Sigmoid colon (tissue), 7 donors: Measurements from ENCODE around the gene C11orf58. TPM values are rescaled to one million over a fixed set of nuclear protein-coding genes. Genes with fewer than 3 reads are reported as not detected.
A peak's percentile ranks its signal among the peaks of the same experiment; 100 is the strongest.

Experiments
- DNase-seq: peaks from one replicate; pipeline ENCODE4 v3.0.0-alpha.2; 2019
- H3K27ac ChIP-seq, 4 donors: fragments of 200-600 bp; sonication (generic); one replicate each; pipeline ENCODE4 v1.5.1; 2016 to 2019; ENCODE audit warnings: mild to moderate bottlenecking in 1 of 4
- H3K27me3 ChIP-seq, 3 donors: fragments of 200-600 bp; sonication (generic); one replicate each; pipeline ENCODE4 v1.5.1; 2019; ENCODE audit warnings: mild to moderate bottlenecking in 1 of 3
- H3K36me3 ChIP-seq, 4 donors: fragments of 200-600 bp; sonication (generic); one replicate each; pipeline ENCODE4 v1.5.1; 2016 to 2019
- H3K4me1 ChIP-seq, 4 donors: fragments of 200-600 bp; sonication (generic); one replicate each; pipeline ENCODE4 v1.5.1; 2017 to 2019
- H3K4me3 ChIP-seq, 4 donors: fragments of 200-600 bp; sonication (generic); one replicate each; pipeline ENCODE4 v1.5.1; 2017 to 2019; ENCODE audit warnings: mild to moderate bottlenecking in 2 of 4, moderate library complexity in 1 of 4
- H3K9me3 ChIP-seq, 4 donors: fragments of 200-600 bp in 3 of 4; sonication (generic) in 3 of 4; one replicate each; pipeline versions ENCODE4 v1.5.1 to v1.6.1; 2013 to 2019
- CTCF ChIP-seq, 4 experiments: fragments of 450-650 bp in 3 of 4; fragments of 200-600 bp in 1 of 4; IDR thresholded peaks; one replicate each; pipeline ENCODE4 v1.5.1; 2016 to 2019; ENCODE audit warnings: antibody characterized with exemption in 4 of 4, mild to moderate bottlenecking in 3 of 4, moderate library complexity in 2 of 4
- EP300 ChIP-seq, 4 donors: sonication (generic); formaldehyde crosslinking; IDR thresholded peaks; one replicate each; pipeline ENCODE4 v1.6.1; 2017; ENCODE audit warnings: antibody characterized with exemption in 4 of 4
- POLR2A ChIP-seq, 2 donors: fragments of 450-650 bp; IDR thresholded peaks; one replicate each; pipeline ENCODE4 v1.6.1; 2016; ENCODE audit warnings: antibody characterized with exemption in 2 of 2, mild to moderate bottlenecking in 2 of 2, moderate library complexity in 2 of 2
- POLR2AphosphoS5 ChIP-seq, 4 donors: sonication (generic); formaldehyde crosslinking; IDR thresholded peaks; one replicate each; pipeline ENCODE4 v1.6.1; 2017; ENCODE audit warnings: antibody characterized with exemption in 4 of 4
- WGBS, 2 donors: extraction: QIAGEN DNeasy Blood & Tissue Kit; methylation state at CpG; one replicate each; pipeline ENCODE4 v1.1.7; 2013; 5-methylcytosine and 5-hydroxymethylcytosine counted together
- intact Hi-C: fragments of 100-400 bp; cut with DNase I; formaldehyde crosslinking; loops from one replicate; pipeline ENCODE4 v1.15.1; 2023
- polyA plus RNA-seq, 3 donors: library from polyadenylated mRNA; stranded (reverse); fragments of 200-250 nt; gene quantifications; one replicate each; pipeline ENCODE4 v1.2.3, GENCODE V29; 2013
- total RNA-seq, 4 donors: library from RNA; depleted of rRNA; stranded (reverse); fragments of >200 nt; gene quantifications; one replicate each; pipeline ENCODE4 v1.1.0, GENCODE V29; 2016
- donor health status: healthy with polysubstance abuse.
- donor health status: Bipolar disorder and iron deficiency.
- donor health status: healthy.

The C11orf58 gene
- total RNA-seq (100 to 1,000 TPM; 136 to 222 (median 178) TPM), polyA plus RNA-seq (100 to 1,000 TPM in 2 of 3 donors, 10 to 100 TPM in 1; 89.8 to 117 (median 108) TPM)

- TF ChIP-seq CTCF (IDR thresholded peaks at IDR 0.05): no peak
- TF ChIP-seq EP300 (IDR thresholded peaks at IDR 0.05): no peak
- TF ChIP-seq POLR2A (IDR thresholded peaks at IDR 0.05): peak; percentile 80 to 81
- peak; percentile 90 to 99 (median 96) for TF ChIP-seq POLR2AphosphoS5 (IDR thresholded peaks at IDR 0.05)
- peak; percentile 96 for DNase-seq
- peaks cover 0 to 45% (median 41%) of the 10 kb centered on the region in 4 donors for H3K4me1 ChIP-seq
- no peaks in the 10 kb centered on the region for H3K27me3 ChIP-seq
- H3K27ac ChIP-seq: peak within 1 kb of the TSS; percentile 86 to 95 (median 92)
- WGBS, 2 donors: 1% methylated on average over 47 of the region's 47 CpGs
- no peaks in the 10 kb centered on the region for H3K9me3 ChIP-seq
- peak within 1 kb of the TSS; percentile 58 to 87 (median 74) for H3K4me3 ChIP-seq
- H3K36me3 ChIP-seq: no peaks in the 10 kb centered on the region
- intact Hi-C loops: loop anchor here (5.0 to 10.0 kb wide), 2 partner anchors 339 to 1084 kb away; partner anchors contain the start of gene RPS13
Observed at GRCh38 chr11:16738193-16738946, at the start of gene C11orf58. Gene C11orf58, plus strand, starts transcription at chr11:16738647. Its CDS starts 132 bp downstream, at chr11:16738779.

GRCh38 chr11:16690086-16690485 lies 48.4 kb upstream of the C11orf58 start:
- Histone ChIP-seq H3K9me3 (no peaks in the 10 kb centered on the region), H3K27me3 (no peaks in the 10 kb centered on the region), H3K4me3 (no peak overlapping the region), H3K4me1 (no peaks in the 10 kb centered on the region), H3K36me3 (no peaks in the 10 kb centered on the region), H3K27ac (no peak overlapping the region)
- TF ChIP-seq EP300 (IDR thresholded peaks at IDR 0.05) (no peak), CTCF (IDR thresholded peaks at IDR 0.05) (no peak), POLR2AphosphoS5 (IDR thresholded peaks at IDR 0.05) (no peak), POLR2A (IDR thresholded peaks at IDR 0.05) (no peak)
- DNase-seq: no peak
- intact Hi-C loops: no loop called here
- WGBS, 2 donors: 65 to 84% methylated on average over 1 of the region's 1 CpG

GRCh38 chr11:16703795-16704194 lies 34.7 kb upstream of the C11orf58 start:
- Histone ChIP-seq H3K27ac (no peak overlapping the region), H3K27me3 (no peaks in the 10 kb centered on the region), H3K4me3 (no peak overlapping the region), H3K9me3 (no peaks in the 10 kb centered on the region), H3K36me3 (no peaks in the 10 kb centered on the region), H3K4me1 (no peaks in the 10 kb centered on the region)
- intact Hi-C loops: no loop called here
- TF ChIP-seq POLR2A (IDR thresholded peaks at IDR 0.05) (no peak), EP300 (IDR thresholded peaks at IDR 0.05) (no peak), CTCF (IDR thresholded peaks at IDR 0.05) (no peak), POLR2AphosphoS5 (IDR thresholded peaks at IDR 0.05) (no peak)
- no peak for DNase-seq

- no peak for DNase-seq
Observed at GRCh38 chr11:16713594-16713993, 24.9 kb upstream of the C11orf58 start.

GRCh38 chr11:16722581-16723344 lies 15.7 kb upstream of the C11orf58 start:
- 78 to 92% methylated on average over 3 of the region's 3 CpGs for WGBS, 2 donors
- TF ChIP-seq POLR2A (IDR thresholded peaks at IDR 0.05) (no peak), CTCF (IDR thresholded peaks at IDR 0.05) (no peak), POLR2AphosphoS5 (IDR thresholded peaks at IDR 0.05) (no peak), EP300 (IDR thresholded peaks at IDR 0.05) (no peak)
- Histone ChIP-seq H3K27ac (no peak overlapping the region), H3K27me3 (no peaks in the 10 kb centered on the region), H3K4me1 (no peaks in the 10 kb centered on the region), H3K9me3 (no peaks in the 10 kb centered on the region), H3K36me3 (no peaks in the 10 kb centered on the region), H3K4me3 (no peak overlapping the region)
- intact Hi-C loops: no loop called here
- no peak for DNase-seq

More at GRCh38 chr11:16713594-16713993, 24.9 kb upstream of the C11orf58 start:
- Histone ChIP-seq H3K27ac (no peak overlapping the region), H3K4me1 (no peaks in the 10 kb centered on the region), H3K27me3 (no peaks in the 10 kb centered on the region), H3K9me3 (no peaks in the 10 kb centered on the region), H3K4me3 (no peak overlapping the region), H3K36me3 (no peaks in the 10 kb centered on the region)
- intact Hi-C loops: no loop called here
- WGBS, 2 donors: 10 to 58% methylated on average over 1 of the region's 1 CpG
- TF ChIP-seq POLR2AphosphoS5 (IDR thresholded peaks at IDR 0.05): no peak
